Loucy (cell line): ENCODE measurements around the gene NLGN1.

Experiments used
- H2AFZ ChIP-seq: fragments of 200-600 bp; sonication (generic); 2 replicates; pipeline ENCODE4 v1.6.0; 2016; ENCODE audit warnings: antibody characterized with exemption, mild to moderate bottlenecking, low read length, moderate library complexity
- H3F3A ChIP-seq: fragments of 200-600 bp; 2 replicates; pipeline ENCODE4 v1.6.0; 2016; ENCODE audit warnings: antibody characterized with exemption, low read depth, mild to moderate bottlenecking
- H3K27me3 ChIP-seq: fragments of 200-600 bp; sonication (generic); 2 replicates; pipeline ENCODE4 v1.6.1; 2014; ENCODE audit warnings: low read length, mild to moderate bottlenecking; ENCODE audit not compliant: insufficient read depth, poor library complexity, severe bottlenecking
- H3K36me3 ChIP-seq: fragments of 200-600 bp; sonication (generic); 2 replicates; pipeline ENCODE4 v1.6.1; 2016; ENCODE audit warnings: low read length; ENCODE audit not compliant: insufficient read depth
- H3K4me1 ChIP-seq: fragments of 200-600 bp; sonication (generic); 2 replicates; pipeline ENCODE4 v1.5.1; 2014; ENCODE audit warnings: low read length, mild to moderate bottlenecking; ENCODE audit not compliant: insufficient read depth, poor library complexity, severe bottlenecking
- H3K4me2 ChIP-seq: fragments of 200-600 bp; sonication (generic); 2 replicates; pipeline ENCODE4 v1.6.0; 2014; ENCODE audit warnings: antibody characterized with exemption, low read length, low read depth, mild to moderate bottlenecking; ENCODE audit not compliant: poor library complexity, severe bottlenecking
- H3K4me3 ChIP-seq: fragments of 200-600 bp; sonication (generic); 2 replicates; pipeline ENCODE4 v1.5.1; 2014; ENCODE audit warnings: low read length, mild to moderate bottlenecking, mixed read lengths; ENCODE audit not compliant: poor library complexity, severe bottlenecking
- H3K79me2 ChIP-seq: fragments of 200-600 bp; sonication (generic); 2 replicates; pipeline ENCODE4 v1.6.1; 2014; ENCODE audit warnings: low read length; ENCODE audit not compliant: insufficient read depth
- H3K9ac ChIP-seq: fragments of 200-600 bp; sonication (generic); 2 replicates; pipeline ENCODE4 v1.6.0; 2014; ENCODE audit warnings: mild to moderate bottlenecking, low read depth, low read length, moderate library complexity; ENCODE audit not compliant: poor library complexity, severe bottlenecking
- H3K9me2 ChIP-seq: fragments of 200-600 bp; sonication (generic); replicated peaks from 2 replicates; pipeline ENCODE4 v1.6.1; 2016; ENCODE audit warnings: low read depth, low read length, mixed read lengths
- H3K9me3 ChIP-seq: fragments of 200-600 bp; sonication (generic); 2 replicates; pipeline ENCODE4 v1.6.1; 2014; ENCODE audit warnings: mild to moderate bottlenecking, antibody characterized with exemption, low read length, low read depth; ENCODE audit not compliant: insufficient read depth
- H4K20me1 ChIP-seq: fragments of 200-600 bp; sonication (generic); 2 replicates; pipeline ENCODE4 v1.6.0; 2014; ENCODE audit warnings: antibody characterized with exemption, low read length, mild to moderate bottlenecking; ENCODE audit not compliant: insufficient read depth, poor library complexity, severe bottlenecking
- EZH2phosphoT487 ChIP-seq: fragments of 200-600 bp; IDR thresholded peaks from 2 replicates; pipeline ENCODE4 v1.6.1; 2018; ENCODE audit warnings: antibody characterized with exemption, mild to moderate bottlenecking, moderate library complexity, borderline replicate concordance
- TF ChIP-seq, protein P1 (sequence below): fragments of 200-600 bp; sonication (generic); conservative IDR thresholded peaks from 2 replicates; pipeline ENCODE4 v1.5.1; 2014; ENCODE audit warnings: mild to moderate bottlenecking, antibody characterized with exemption, low read length

The NLGN1 gene

DNA sequence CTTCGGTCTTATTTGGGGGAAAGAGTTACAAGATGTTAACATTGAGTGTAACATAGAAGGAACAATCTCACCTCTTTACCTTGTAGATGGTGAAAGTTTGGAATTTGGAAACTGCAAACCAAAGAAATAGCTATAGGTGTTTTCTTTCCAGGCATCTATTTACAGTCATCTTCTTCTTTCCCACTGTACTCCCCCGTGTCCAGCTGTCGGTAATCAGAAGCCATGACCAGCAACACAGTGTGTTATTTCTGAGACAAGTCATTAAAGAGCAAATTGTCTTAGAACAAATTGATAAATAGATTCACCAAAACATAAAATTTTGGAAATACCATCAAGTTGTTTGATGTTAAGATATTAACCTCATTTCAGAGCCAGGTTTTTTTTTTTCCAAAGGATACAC, 871.0 kb downstream of the NLGN1 start:
- no peak overlapping the region for H3K4me3 ChIP-seq
- no peaks in the 10 kb centered on the region for H3K9me3 ChIP-seq
- no peaks in the 10 kb centered on the region for H3K79me2 ChIP-seq
- no peaks in the 10 kb centered on the region for H3K9me2 ChIP-seq
- no peaks in the 10 kb centered on the region for H4K20me1 ChIP-seq
- H2AFZ ChIP-seq = no peak overlapping the region
- no peaks in the 10 kb centered on the region for H3K27me3 ChIP-seq
- TF ChIP-seq, protein P1, sequence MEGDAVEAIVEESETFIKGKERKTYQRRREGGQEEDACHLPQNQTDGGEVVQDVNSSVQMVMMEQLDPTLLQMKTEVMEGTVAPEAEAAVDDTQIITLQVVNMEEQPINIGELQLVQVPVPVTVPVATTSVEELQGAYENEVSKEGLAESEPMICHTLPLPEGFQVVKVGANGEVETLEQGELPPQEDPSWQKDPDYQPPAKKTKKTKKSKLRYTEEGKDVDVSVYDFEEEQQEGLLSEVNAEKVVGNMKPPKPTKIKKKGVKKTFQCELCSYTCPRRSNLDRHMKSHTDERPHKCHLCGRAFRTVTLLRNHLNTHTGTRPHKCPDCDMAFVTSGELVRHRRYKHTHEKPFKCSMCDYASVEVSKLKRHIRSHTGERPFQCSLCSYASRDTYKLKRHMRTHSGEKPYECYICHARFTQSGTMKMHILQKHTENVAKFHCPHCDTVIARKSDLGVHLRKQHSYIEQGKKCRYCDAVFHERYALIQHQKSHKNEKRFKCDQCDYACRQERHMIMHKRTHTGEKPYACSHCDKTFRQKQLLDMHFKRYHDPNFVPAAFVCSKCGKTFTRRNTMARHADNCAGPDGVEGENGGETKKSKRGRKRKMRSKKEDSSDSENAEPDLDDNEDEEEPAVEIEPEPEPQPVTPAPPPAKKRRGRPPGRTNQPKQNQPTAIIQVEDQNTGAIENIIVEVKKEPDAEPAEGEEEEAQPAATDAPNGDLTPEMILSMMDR = no peak
- TF ChIP-seq EZH2phosphoT487 = no peak
- H3F3A ChIP-seq = no peaks in the 10 kb centered on the region
- no peaks in the 10 kb centered on the region for H3K4me1 ChIP-seq
- no peak overlapping the region for H3K9ac ChIP-seq
- H3K36me3 ChIP-seq = no peaks in the 10 kb centered on the region
- no peak overlapping the region for H3K4me2 ChIP-seq

DNA sequence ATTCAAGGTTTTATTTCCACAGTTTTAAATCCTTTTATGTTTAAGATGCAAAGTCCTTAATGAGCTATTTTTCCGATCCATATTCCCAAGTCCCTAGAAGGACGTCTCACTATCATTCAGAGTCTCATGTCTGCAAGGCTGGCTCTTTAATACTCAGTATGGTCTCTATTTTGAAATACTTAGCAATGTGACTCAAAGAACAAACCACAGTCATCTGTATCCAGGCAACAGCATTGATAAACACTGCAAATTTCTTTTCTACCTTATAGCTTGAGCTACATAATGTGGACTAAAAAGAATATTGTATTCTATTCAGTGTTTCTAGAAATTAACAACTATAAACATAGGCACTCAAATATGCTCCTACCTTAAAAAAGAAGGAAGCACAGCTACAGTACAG, 873.3 kb downstream of the NLGN1 start:
- no peaks in the 10 kb centered on the region for H3K36me3 ChIP-seq
- H3F3A ChIP-seq = no peaks in the 10 kb centered on the region
- H3K79me2 ChIP-seq = no peaks in the 10 kb centered on the region
- H3K4me3 ChIP-seq = no peak overlapping the region
- no peak overlapping the region for H3K4me2 ChIP-seq
- no peaks in the 10 kb centered on the region for H3K4me1 ChIP-seq
- TF ChIP-seq EZH2phosphoT487 = no peak
- TF ChIP-seq, protein P1 = no peak
- H3K9ac ChIP-seq = no peak overlapping the region
- no peaks in the 10 kb centered on the region for H3K27me3 ChIP-seq
- H2AFZ ChIP-seq = no peak overlapping the region
- H3K9me2 ChIP-seq = no peaks in the 10 kb centered on the region
- no peaks in the 10 kb centered on the region for H3K9me3 ChIP-seq
- H4K20me1 ChIP-seq = no peaks in the 10 kb centered on the region

DNA sequence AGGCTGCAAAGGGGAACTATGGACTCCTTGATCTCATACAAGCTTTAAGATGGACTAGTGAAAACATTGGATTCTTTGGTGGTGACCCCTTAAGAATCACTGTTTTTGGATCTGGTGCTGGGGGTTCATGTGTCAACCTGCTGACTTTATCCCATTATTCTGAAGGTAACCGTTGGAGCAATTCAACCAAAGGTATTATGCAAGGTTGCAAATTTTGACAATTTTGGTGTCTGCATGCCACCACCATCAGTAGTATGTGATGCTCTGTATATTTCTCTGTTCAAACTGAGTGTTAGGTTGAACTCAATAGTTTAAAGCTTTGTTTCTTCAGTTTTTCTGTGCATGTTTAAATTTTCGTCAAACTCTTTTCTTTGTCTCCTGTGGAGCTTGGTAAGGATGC, 877.8 kb downstream of the NLGN1 start:
- Histone ChIP-seq H3K9me2 (no peaks in the 10 kb centered on the region), H3F3A (no peaks in the 10 kb centered on the region), H3K4me1 (no peaks in the 10 kb centered on the region), H3K9ac (no peak overlapping the region), H4K20me1 (no peaks in the 10 kb centered on the region), H3K9me3 (no peaks in the 10 kb centered on the region), H3K27me3 (no peaks in the 10 kb centered on the region), H3K79me2 (no peaks in the 10 kb centered on the region), H3K4me2 (no peak overlapping the region), H3K36me3 (no peaks in the 10 kb centered on the region), H3K4me3 (no peak overlapping the region), H2AFZ (no peak overlapping the region)
- no peak for TF ChIP-seq EZH2phosphoT487
- TF ChIP-seq, protein P1 = no peak
